ENCODE data around the gene IRAK1. TPM values are rescaled to one million over a fixed set of nuclear protein-coding genes. Genes with fewer than 3 reads are reported as not detected.

The IRAK1 gene
- total RNA-seq, 1 donor from 2014 or later: 73.1 TPM

DNA sequence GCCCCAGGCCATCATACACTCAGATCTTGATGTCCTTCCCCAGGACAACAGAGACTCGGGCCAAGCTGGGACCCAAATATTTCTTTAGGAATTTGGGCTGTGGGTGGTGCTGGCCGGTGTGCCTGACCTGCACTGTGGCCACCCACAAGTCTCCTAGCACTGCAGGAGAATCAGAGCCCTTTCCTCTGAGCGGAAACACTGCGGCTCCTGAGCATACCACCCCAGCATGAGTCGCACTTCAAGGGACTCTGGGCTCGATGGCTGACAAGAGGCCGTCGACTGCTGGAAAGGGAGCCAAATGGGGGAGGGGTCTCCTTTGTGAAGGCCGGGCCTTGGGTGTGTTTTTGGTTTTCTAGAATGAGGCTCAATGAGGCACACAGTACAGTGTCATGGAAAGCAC lies 13.0 kb upstream of the IRAK1 start:
- TF ChIP-seq, protein P1, sequence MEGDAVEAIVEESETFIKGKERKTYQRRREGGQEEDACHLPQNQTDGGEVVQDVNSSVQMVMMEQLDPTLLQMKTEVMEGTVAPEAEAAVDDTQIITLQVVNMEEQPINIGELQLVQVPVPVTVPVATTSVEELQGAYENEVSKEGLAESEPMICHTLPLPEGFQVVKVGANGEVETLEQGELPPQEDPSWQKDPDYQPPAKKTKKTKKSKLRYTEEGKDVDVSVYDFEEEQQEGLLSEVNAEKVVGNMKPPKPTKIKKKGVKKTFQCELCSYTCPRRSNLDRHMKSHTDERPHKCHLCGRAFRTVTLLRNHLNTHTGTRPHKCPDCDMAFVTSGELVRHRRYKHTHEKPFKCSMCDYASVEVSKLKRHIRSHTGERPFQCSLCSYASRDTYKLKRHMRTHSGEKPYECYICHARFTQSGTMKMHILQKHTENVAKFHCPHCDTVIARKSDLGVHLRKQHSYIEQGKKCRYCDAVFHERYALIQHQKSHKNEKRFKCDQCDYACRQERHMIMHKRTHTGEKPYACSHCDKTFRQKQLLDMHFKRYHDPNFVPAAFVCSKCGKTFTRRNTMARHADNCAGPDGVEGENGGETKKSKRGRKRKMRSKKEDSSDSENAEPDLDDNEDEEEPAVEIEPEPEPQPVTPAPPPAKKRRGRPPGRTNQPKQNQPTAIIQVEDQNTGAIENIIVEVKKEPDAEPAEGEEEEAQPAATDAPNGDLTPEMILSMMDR (IDR thresholded peaks at IDR 0.05): no peak
- Histone ChIP-seq H3K27ac (no peak overlapping the region), H3K4me1 (no peaks in the 10 kb centered on the region), H3K36me3 (peaks cover 43% of the 10 kb centered on the region), H3K4me3 (no peak overlapping the region), H3K9me3 (no peaks in the 10 kb centered on the region), H3K27me3 (ENCODE audit: low read depth) (no peaks in the 10 kb centered on the region)
- intact Hi-C loops (cut with DNase I): no loop called here
- no peak for DNase-seq
- no peak for ATAC-seq

DNA sequence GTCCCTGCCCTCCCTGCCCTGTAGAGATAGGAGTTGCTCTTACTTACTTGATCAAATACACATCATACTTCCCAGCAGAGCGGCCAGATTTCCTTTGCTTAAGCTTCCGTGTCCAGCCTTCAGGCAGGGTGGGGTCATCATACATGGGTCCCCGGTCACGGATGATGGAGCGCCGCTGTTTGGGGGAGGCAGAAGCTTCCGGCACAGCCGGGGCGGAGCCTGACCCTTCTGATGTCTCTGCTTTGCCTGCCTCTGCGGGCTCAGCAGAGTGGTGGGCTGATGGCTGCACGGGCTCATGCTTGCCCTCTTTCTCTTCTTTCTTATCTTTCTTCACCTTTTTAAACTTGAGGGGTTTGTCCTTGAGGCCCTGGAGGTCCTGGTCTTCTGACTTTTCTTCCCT lies 12.5 kb upstream of the IRAK1 start:
- TF ChIP-seq, protein P1 (IDR thresholded peaks at IDR 0.05): no peak
- H3K36me3 ChIP-seq: peaks cover 47% of the 10 kb centered on the region
- H3K4me1 ChIP-seq: no peaks in the 10 kb centered on the region
- no peak for DNase-seq
- no peak overlapping the region for H3K4me3 ChIP-seq
- no peak for ATAC-seq
- intact Hi-C loops (cut with DNase I): no loop called here
- H3K9me3 ChIP-seq: no peaks in the 10 kb centered on the region
- no peaks in the 10 kb centered on the region for H3K27me3 ChIP-seq (ENCODE audit: low read depth)
- H3K27ac ChIP-seq: no peak overlapping the region

DNA sequence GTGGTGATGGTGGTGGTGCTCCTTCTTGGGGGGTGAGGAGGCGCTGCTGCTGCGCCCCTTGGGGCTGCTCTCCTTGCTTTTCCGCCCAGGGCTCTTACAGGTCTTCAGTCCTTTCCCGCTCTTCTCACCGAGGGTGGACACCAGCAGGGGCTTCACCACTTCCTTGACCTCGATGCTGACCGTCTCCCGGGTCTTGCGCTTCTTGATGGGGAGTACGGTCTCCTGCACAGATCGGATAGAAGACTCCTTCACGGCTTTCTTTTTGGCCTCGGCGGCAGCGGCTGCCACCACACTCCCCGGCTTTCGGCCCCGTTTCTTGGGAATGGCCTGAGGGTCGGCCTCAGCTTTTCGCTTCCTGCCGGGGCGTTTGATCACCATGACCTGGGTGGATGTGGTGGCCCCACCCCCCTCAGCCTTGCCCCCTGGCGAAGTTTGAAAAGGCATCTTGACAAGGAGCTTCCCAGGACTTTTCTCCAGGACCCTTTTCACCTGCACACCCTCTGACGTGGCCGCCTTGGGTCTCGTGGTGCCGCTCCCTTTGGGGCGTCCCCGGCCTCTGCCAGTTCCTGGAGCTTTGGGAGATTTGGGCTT lies 11.1 kb upstream of the IRAK1 start:
- H3K27ac ChIP-seq: no peak overlapping the region
- H3K27me3 ChIP-seq (ENCODE audit: low read depth): no peaks in the 10 kb centered on the region
- peaks cover 52% of the 10 kb centered on the region for H3K36me3 ChIP-seq
- ATAC-seq: no peak
- no peaks in the 10 kb centered on the region for H3K4me1 ChIP-seq
- H3K9me3 ChIP-seq: no peaks in the 10 kb centered on the region
- no peak overlapping the region for H3K4me3 ChIP-seq
- TF ChIP-seq, protein P1 (IDR thresholded peaks at IDR 0.05): no peak
- DNase-seq: no peak
- intact Hi-C loops (cut with DNase I): no loop called here

DNA sequence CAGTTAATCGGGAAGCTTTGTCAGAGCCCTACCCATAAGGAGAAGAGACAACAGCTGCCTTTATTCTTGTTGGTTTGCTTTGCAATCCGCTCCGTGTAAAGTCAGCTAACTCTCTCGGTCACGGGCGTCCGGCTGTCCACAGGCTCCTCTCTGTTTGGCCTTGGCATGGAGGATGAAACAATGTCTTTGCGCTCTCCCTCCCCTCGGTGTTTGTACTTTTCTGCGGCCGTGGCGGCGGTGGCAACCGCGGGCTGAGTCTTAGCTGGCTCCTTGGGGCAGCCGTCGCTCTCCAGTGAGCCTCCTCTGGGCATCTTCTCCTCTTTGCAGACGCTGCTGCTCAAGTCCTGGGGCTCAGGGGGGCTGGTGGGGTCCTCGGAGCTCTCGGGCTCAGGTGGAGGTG lies 10.6 kb upstream of the IRAK1 start:
- DNase-seq (no peak), ATAC-seq (no peak)
- intact Hi-C loops (cut with DNase I): no loop called here
- Histone ChIP-seq H3K4me3 (no peak overlapping the region), H3K4me1 (no peaks in the 10 kb centered on the region), H3K27me3 (ENCODE audit: low read depth) (no peaks in the 10 kb centered on the region), H3K36me3 (peaks cover 52% of the 10 kb centered on the region), H3K9me3 (no peaks in the 10 kb centered on the region), H3K27ac (no peak overlapping the region)
- TF ChIP-seq, protein P1 (IDR thresholded peaks at IDR 0.05): no peak

DNA sequence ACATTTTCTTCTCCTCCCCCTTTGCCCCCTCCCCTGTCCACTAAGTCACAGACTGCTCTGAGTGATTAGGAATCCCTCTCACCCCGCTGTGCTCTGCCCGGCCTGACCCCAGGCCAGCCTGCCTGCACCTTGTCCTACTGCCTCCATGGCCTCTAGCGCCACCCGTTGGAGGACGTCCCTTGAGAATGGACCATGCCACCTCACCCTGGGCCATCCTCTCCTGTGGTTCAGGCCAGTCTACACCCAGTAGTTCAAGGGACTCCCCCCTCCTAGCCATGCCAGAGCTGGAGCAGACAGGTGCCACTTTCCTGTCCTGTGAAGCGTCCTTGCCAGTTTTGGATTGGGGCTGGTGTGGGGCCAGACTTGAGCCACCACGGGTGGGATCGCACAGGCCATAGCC lies 9.7 kb upstream of the IRAK1 start:
- no peak for DNase-seq
- no peak overlapping the region for H3K4me3 ChIP-seq
- peak in 1 of 2 donors; percentile 13 for ATAC-seq
- no peaks in the 10 kb centered on the region for H3K27me3 ChIP-seq (ENCODE audit: low read depth)
- intact Hi-C loops (cut with DNase I): no loop called here
- H3K4me1 ChIP-seq: no peaks in the 10 kb centered on the region
- H3K9me3 ChIP-seq: no peaks in the 10 kb centered on the region
- TF ChIP-seq, protein P1 (IDR thresholded peaks at IDR 0.05): no peak
- H3K36me3 ChIP-seq: peaks cover 52% of the 10 kb centered on the region
- no peak overlapping the region for H3K27ac ChIP-seq
